Esophagus mucosa (tissue), 1 donor: ENCODE data around the gene SIGLEC12. TPM values are rescaled to one million over a fixed set of nuclear protein-coding genes. Genes with fewer than 3 reads are reported as not detected.
"Not testable (repeated sequence)": the region's sequence is repeated elsewhere in the genome, so short reads cannot be mapped to it uniquely, and the experiment has no call there.

Experiments used
- ATAC-seq: fragments of 200-7000 bp; cut with Tn5 transposase; one replicate; pipeline ENCODE4 v1.9.1; 2020
- total RNA-seq: library from RNA; stranded (reverse); gene quantifications from one replicate; pipeline ENCODE4 v1.2.4, GENCODE V29; 2023
- donor health status: DM: yes; HTN: yes; CAD: no.

SIGLEC12 gene
- total RNA-seq, 1 donor from 2014 or later = not detected

DNA sequence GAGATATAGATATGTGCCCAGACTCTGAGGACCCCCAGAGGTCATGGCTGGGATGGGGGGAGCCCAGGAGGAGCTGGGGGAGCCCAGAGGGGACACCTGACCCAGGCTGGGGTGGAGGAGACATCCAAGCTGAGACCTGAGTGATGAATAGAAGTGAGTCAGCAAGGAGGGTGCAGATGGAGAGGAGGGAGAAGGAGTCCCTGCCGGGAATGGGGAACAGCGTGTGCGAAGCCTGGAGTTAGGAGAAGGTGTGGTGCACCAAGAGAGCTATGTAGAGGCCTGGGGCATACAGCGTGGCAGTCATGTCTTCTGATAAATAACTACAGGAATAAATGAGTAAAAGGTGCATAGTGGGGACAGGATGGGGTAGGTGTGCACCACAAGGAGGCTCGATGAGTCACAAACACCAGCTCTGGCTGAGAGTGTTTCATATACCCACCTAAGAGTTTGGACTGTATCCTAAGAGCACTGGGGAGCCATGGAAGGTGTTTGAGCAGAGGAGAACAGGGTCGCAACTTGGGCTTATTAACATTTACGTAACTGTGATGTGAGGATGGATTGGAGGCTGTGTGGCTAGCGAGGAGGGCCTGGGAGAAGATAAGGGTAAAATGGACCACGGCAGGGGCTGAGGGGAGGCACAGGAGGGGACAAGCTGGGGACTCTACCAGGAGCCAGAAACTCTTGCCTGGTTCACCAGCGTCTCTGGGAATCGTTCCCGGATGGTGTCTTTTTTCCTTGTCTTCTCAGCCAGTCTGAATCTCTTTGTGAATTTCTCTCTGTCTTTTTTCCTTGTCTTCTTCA, 21.9 kb downstream of the SIGLEC12 start:
- no peak for ATAC-seq

GRCh38 chr19:51478381-51479234, 23.0 kb downstream of the SIGLEC12 start, which contains the start of gene CEACAM18:
Gene CEACAM18, plus strand, starts transcription at chr19:51478539.
- ATAC-seq = no peak

- ATAC-seq = no peak
These were observed 24.3 kb downstream of the SIGLEC12 start for GRCh38 chr19:51477344-51477743.

GRCh38 chr19:51476164-51476563, 25.4 kb downstream of the SIGLEC12 start:
- no peak for ATAC-seq

- peak; percentile 80 for ATAC-seq
These were observed 28.4 kb downstream of the SIGLEC12 start for GRCh38 chr19:51473009-51473707.

GRCh38 chr19:51472607-51473006, 29.0 kb downstream of the SIGLEC12 start:
- ATAC-seq = no peak

DNA sequence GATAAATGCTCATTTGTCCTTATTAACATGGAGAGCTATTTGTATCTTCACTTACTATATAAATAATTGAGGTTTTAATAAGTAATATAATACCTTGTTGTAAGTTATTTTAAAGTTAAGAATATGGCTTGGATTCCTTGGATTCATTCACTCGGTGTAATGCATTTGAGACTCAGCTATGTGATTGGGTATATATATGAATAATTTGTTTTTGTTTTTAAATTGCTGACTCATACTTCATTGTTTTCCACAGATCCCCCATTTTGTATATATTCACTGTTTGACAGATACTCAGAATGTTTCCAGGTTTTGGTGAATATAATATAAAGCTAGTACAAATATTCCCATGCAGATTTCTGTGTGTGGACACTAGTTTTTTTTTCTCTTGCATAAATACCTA, 30.1 kb downstream of the SIGLEC12 start:
- ATAC-seq = no peak

DNA sequence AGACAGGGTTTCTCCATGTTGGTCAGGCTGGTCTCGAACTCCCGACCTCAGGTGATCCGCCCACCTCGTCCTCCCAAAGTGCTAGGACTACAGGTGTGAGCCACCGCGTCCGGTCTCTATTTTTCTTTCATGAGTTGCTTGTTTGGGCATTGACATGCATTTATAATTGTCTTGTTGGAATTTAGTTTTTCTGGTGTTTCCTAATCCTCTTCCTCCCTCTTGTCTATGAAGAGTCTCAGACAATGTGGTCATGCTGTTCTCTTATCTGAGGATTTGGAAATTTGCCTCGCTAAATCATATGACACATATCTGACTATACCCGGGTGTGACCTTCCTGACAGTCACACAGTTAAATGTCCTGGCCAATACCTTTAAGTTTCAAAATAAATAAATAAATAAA, 30.6 kb downstream of the SIGLEC12 start:
- ATAC-seq = no peak

- no peak for ATAC-seq
These were observed 32.0 kb downstream of the SIGLEC12 start for GRCh38 chr19:51469629-51470028.

GRCh38 chr19:51469162-51469561, 32.4 kb downstream of the SIGLEC12 start:
- ATAC-seq = no peak

DNA sequence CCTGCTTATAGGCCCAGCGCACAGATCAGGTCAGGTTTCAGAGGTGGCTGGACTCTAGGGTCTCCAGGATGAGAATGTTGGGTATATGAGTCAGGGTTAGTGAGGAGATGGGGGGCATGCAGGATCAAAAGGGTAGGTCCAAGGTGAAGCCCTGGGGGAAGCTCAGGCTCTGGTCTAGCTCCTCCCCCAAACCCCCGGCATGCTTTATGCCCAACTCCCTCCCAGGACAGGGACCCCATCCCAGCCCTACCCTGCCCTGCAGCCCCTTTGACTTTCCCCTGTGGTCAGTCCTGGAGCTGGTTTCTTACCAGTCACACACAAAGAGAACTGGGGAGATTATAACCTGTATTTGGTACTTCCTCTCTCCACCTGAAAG, 33.1 kb downstream of the SIGLEC12 start:
- ATAC-seq = no peak

- no peak for ATAC-seq
These were observed 33.6 kb downstream of the SIGLEC12 start for GRCh38 chr19:51467864-51468544.

DNA sequence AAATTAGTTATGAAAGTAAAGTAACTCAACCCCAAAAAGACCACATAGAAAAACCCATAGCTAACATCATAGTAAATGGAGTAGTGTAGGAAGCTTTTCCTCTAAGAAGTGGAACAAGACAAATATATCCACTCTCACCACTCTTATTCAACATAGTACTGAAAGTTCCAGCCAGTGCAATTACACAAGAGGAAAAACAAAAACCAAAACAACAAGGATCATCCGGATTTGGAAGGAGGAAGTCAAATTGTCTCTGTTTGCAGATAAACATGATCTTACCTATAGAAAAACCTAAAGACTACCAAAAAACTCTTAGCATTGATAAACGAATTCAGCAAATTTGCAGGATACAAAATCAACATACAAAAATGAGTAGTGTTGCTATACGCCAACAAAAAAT, 34.9 kb downstream of the SIGLEC12 start:
- ATAC-seq = no peak

DNA sequence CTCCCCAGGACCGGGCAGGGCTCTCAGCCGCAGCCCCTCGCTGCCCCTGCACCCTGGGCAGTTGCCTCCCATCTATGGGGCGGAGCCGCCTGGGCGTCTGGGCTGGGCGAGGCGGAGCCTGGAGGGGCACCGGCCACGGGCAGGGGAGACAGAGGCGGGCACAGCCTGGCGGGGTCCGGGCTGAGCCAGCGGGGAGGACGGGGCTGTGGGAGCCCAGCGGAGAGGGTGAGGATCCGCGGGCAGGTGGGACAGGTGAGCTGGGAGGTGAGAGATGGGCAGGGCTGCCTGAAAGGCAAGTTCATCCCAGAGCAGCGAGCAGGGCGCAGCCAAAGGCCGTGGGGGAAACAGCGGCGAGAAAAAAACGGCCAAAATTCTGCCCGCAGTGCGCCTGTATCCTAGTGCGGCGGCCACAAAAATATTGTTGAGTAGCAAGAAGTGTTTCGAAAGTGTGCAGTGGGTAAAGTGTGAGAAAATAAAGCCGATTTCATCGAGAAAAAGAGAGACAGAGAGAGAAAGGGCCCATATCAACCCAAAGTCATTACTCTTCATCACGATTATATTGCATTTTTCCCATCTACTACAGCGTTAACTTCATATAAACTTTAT, 37.5 kb downstream of the SIGLEC12 start:
- ATAC-seq = not testable (repeated sequence)

DNA sequence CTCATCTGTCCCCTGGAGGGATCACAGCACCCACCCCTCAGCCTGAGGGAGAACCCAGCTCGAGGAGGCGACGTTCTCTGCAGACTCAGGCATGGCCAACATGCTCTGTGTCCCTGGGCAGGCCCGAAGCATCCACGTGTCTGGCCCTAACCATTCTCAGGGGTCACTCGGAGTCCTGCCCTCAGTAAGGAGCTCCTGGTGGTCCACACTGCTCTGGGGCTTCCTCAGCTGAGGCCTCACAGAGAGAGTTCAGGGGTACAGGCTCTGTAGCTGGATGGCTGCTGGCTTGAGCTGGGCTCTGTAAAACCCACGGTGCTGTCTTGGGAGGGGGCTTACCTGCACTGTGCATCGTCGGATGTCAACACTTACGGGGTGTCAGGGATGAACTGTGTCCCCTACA, 38.9 kb downstream of the SIGLEC12 start:
- no peak for ATAC-seq

GRCh38 chr19:51462276-51462675, 39.3 kb downstream of the SIGLEC12 start:
- peak; percentile 15 for ATAC-seq

GRCh38 chr19:51461723-51462161, 39.9 kb downstream of the SIGLEC12 start:
- ATAC-seq = peak; percentile 27

DNA sequence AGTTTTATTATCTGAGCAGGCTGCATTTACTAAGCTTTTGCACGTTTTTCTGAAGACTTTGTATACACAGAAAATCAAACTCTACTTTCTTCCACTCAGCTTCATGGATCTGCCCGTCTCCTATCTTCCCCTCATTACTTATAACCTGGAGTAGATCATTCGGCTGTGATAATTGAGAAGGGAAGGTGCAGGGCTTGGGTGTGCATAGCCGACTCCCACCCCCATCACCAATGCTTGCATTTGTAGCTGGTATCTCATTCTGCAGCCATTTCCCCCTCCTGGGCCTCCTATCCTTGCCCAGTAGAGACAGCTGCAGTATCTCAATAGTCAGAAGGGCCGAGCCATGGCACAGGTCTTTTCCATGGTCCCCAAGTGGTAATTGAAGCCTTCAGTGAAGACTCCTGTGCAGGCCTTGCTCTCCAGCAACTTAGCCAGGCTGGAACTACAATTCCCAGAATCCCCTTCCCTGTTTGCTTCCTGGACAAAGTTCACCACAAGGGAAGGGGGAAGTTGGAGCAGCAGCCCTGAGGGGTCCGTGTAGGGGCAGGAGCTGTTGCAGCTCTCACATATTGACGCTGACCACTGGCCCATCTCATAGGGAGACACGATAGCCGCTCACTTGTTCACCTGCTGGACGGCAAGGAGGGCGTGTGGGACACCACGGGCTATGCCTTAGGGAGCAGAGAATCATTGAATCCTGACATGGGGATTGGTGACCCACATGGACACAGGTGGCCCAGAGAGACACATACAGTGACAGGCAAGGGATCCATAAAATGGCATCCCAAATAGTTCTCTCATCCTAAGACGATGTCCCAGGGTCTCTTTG, 41.2 kb downstream of the SIGLEC12 start:
- no peak for ATAC-seq

DNA sequence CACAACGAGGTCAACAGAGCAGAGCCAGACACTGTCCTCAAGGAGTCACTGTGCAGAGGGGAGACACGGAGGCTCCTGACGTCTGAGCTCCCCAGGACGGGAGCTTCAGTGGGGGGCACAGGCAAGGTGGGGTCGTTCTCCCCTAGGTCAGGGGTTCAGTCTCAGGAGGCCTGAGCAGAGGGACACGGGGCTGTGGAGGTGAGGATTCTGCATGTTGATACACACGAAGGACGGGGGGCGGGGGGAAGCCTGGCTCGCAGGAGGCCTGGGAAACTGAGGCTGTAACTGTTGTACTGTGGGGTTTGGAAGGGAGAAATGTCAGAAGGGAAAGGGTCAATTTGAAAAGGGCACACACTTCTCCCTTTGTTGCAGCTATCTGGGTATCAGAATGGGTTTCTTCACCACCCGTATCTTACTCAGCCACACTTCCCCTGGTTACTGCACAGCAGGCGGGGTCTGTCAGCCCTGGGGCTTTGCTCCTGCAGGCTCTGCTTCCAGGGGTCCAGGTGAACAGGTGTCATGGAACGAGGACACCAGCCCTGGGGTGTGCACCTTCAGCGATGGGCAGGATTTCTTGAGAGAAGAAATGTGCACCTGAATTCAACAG, 42.6 kb downstream of the SIGLEC12 start:
- no peak for ATAC-seq

DNA sequence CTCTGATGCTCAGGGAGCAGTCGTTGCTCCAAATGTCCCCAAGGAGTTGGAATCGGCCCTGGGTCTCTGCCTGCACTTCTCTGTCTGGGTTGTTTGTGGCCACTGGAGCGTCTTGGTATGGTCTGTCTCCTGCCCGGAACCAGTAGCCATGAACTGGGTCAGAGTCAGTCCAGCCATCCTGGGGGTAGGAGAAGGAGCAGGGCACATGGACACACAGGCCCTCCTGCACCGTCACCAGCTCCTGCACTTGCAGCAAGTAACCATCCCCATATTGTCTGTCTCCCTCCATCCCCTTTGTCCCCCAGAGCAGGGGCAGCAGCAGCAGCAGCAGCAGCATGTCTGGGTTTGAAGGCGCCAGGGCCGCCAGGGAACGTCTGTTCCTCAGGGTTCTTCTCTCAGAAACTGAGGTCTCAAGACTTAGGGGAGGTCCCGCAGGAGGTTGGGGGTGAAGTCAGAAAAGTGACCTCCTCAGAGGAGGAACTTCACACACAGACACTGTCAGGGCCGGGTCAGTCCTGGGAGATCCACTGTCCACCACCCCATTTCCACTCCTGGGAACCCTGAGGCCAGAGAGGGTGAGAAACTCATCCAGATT, 43.5 kb downstream of the SIGLEC12 start, which contains the start of gene SIGLEC8:
TSS of gene SIGLEC8 (minus strand) at position 404 of the 595 bp plus-strand sequence. CDS start at position 337, 67 bp downstream.
- no peak for ATAC-seq
